Measurements from ENCODE around the gene NAPSA. TPM values are rescaled to one million over a fixed set of nuclear protein-coding genes. Genes with fewer than 3 reads are reported as not detected.

The NAPSA gene
- total and polyA plus RNA-seq, 9 of the 15 experiments (the other 6 are each of a cell fraction or from before 2014, with no cell fraction given): 0.25 to 1.9 (median 0.69) TPM

DNA sequence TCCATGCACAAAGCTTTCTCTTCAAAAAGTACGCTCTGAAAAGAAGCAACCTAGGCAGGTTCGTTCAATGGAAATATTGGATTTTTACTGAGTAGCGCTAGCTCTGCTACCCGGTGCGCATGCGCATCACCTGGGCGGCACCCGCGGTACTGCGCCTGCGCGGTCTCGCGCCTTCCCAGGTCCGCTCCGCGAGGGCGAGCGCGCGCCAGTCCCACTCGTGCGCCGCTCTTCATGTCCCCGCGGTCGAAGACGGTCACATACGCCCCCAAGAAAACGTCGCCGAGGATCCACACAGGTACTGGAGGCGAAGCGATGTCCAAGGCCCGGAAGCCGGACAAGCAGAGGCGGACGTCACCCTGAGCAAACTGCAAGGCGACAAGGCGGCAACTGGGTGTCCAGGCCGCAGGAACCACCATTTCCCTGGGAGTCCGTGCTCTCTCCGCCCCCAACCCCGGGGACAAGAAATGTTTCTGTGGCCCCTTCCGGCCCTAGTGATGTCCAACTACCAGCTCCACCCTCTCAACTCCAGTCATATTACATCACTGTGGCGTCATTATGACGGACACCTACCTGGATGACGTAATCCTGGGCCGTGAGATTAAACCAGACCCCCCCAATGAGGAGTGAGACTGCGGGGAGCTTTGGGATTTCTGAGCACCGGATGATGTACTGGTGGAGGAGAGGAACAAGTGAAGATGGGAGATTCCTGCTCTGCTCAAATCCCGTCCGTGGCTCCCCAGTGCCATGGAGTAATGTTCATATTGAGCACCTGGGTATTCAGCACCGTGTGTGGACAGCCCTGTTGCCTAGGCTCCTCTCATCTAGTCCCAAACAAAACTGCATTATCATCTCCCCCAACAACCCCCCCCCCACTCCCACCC is 31.5 kb downstream of the NAPSA start (continued):
- TF ChIP-seq, protein P1, sequence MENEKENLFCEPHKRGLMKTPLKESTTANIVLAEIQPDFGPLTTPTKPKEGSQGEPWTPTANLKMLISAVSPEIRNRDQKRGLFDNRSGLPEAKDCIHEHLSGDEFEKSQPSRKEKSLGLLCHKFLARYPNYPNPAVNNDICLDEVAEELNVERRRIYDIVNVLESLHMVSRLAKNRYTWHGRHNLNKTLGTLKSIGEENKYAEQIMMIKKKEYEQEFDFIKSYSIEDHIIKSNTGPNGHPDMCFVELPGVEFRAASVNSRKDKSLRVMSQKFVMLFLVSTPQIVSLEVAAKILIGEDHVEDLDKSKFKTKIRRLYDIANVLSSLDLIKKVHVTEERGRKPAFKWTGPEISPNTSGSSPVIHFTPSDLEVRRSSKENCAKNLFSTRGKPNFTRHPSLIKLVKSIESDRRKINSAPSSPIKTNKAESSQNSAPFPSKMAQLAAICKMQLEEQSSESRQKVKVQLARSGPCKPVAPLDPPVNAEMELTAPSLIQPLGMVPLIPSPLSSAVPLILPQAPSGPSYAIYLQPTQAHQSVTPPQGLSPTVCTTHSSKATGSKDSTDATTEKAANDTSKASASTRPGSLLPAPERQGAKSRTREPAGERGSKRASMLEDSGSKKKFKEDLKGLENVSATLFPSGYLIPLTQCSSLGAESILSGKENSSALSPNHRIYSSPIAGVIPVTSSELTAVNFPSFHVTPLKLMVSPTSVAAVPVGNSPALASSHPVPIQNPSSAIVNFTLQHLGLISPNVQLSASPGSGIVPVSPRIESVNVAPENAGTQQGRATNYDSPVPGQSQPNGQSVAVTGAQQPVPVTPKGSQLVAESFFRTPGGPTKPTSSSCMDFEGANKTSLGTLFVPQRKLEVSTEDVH (IDR thresholded peaks at IDR 0.05; ENCODE audit: low read depth, partially characterized antibody): peak; percentile 88
- peak; percentile 92 for TF ChIP-seq RB1 (IDR thresholded peaks at IDR 0.05; ENCODE audit: low read depth)
- TF ChIP-seq, protein P2, sequence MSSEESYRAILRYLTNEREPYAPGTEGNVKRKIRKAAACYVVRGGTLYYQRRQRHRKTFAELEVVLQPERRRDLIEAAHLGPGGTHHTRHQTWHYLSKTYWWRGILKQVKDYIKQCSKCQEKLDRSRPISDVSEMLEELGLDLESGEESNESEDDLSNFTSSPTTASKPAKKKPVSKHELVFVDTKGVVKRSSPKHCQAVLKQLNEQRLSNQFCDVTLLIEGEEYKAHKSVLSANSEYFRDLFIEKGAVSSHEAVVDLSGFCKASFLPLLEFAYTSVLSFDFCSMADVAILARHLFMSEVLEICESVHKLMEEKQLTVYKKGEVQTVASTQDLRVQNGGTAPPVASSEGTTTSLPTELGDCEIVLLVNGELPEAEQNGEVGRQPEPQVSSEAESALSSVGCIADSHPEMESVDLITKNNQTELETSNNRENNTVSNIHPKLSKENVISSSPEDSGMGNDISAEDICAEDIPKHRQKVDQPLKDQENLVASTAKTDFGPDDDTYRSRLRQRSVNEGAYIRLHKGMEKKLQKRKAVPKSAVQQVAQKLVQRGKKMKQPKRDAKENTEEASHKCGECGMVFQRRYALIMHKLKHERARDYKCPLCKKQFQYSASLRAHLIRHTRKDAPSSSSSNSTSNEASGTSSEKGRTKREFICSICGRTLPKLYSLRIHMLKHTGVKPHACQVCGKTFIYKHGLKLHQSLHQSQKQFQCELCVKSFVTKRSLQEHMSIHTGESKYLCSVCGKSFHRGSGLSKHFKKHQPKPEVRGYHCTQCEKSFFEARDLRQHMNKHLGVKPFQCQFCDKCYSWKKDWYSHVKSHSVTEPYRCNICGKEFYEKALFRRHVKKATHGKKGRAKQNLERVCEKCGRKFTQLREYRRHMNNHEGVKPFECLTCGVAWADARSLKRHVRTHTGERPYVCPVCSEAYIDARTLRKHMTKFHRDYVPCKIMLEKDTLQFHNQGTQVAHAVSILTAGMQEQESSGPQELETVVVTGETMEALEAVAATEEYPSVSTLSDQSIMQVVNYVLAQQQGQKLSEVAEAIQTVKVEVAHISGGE (CRISPR knock-in tag; IDR thresholded peaks at IDR 0.05): peak in 2 of 3 experiments; percentile 42 to 89; a peak in 3 of 6 replicates
- TF ChIP-seq, protein P3, sequence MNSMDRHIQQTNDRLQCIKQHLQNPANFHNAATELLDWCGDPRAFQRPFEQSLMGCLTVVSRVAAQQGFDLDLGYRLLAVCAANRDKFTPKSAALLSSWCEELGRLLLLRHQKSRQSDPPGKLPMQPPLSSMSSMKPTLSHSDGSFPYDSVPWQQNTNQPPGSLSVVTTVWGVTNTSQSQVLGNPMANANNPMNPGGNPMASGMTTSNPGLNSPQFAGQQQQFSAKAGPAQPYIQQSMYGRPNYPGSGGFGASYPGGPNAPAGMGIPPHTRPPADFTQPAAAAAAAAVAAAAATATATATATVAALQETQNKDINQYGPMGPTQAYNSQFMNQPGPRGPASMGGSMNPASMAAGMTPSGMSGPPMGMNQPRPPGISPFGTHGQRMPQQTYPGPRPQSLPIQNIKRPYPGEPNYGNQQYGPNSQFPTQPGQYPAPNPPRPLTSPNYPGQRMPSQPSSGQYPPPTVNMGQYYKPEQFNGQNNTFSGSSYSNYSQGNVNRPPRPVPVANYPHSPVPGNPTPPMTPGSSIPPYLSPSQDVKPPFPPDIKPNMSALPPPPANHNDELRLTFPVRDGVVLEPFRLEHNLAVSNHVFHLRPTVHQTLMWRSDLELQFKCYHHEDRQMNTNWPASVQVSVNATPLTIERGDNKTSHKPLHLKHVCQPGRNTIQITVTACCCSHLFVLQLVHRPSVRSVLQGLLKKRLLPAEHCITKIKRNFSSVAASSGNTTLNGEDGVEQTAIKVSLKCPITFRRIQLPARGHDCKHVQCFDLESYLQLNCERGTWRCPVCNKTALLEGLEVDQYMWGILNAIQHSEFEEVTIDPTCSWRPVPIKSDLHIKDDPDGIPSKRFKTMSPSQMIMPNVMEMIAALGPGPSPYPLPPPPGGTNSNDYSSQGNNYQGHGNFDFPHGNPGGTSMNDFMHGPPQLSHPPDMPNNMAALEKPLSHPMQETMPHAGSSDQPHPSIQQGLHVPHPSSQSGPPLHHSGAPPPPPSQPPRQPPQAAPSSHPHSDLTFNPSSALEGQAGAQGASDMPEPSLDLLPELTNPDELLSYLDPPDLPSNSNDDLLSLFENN (IDR thresholded peaks at IDR 0.05; ENCODE audit: low read depth in 2 of 2, low read length in 2 of 2): peak in 1 of 2 experiments; percentile 40; a peak in 1 of 4 replicates
- no peak for TF ChIP-seq CBX1 (IDR thresholded peaks at IDR 0.05; ENCODE audit: low read depth)
- TF ChIP-seq, protein P4, sequence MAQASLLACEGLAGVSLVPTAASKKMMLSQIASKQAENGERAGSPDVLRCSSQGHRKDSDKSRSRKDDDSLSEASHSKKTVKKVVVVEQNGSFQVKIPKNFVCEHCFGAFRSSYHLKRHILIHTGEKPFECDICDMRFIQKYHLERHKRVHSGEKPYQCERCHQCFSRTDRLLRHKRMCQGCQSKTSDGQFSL (CRISPR knock-in tag; IDR thresholded peaks at IDR 0.05): peak; percentile 79; the same call in 1 of the 2 replicates
- TF ChIP-seq, protein P4 (tag; IDR thresholded peaks at IDR 0.05): no peak
- peak; percentile 9; the same call in 1 of the 2 replicates for TF ChIP-seq SMARCA4 (IDR thresholded peaks at IDR 0.05)
- TF ChIP-seq, protein P5, sequence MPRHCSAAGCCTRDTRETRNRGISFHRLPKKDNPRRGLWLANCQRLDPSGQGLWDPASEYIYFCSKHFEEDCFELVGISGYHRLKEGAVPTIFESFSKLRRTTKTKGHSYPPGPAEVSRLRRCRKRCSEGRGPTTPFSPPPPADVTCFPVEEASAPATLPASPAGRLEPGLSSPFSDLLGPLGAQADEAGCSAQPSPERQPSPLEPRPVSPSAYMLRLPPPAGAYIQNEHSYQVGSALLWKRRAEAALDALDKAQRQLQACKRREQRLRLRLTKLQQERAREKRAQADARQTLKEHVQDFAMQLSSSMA (CRISPR knock-in tag; IDR thresholded peaks at IDR 0.05): peak; percentile 63
- no peak for TF ChIP-seq BRCA1 (IDR thresholded peaks at IDR 0.05)
- TF ChIP-seq BRCA1 (CRISPR knock-in tag; IDR thresholded peaks at IDR 0.05): 0 out of 2 replicates have a peak, but pooled peaks have one; percentile 87
- TF ChIP-seq, protein P6, sequence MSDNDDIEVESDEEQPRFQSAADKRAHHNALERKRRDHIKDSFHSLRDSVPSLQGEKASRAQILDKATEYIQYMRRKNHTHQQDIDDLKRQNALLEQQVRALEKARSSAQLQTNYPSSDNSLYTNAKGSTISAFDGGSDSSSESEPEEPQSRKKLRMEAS (CRISPR knock-in tag; IDR thresholded peaks at IDR 0.05): peak; percentile 97
- TF ChIP-seq GATA2 (CRISPR knock-in tag; IDR thresholded peaks at IDR 0.05): no peak

Data from K562 (cell line).